ENCODE data around the gene PLEKHA5. TPM values are rescaled to one million over a fixed set of nuclear protein-coding genes. Genes with fewer than 3 reads are reported as not detected.
A peak's percentile ranks its signal among the peaks of the same experiment; 100 is the strongest.
"Not testable (repeated sequence)": the region's sequence is repeated elsewhere in the genome, so short reads cannot be mapped to it uniquely, and the experiment has no call there.

The PLEKHA5 gene
- polyA plus RNA-seq, 3 donors = 0.35 to 0.79 (median 0.41) TPM

DNA sequence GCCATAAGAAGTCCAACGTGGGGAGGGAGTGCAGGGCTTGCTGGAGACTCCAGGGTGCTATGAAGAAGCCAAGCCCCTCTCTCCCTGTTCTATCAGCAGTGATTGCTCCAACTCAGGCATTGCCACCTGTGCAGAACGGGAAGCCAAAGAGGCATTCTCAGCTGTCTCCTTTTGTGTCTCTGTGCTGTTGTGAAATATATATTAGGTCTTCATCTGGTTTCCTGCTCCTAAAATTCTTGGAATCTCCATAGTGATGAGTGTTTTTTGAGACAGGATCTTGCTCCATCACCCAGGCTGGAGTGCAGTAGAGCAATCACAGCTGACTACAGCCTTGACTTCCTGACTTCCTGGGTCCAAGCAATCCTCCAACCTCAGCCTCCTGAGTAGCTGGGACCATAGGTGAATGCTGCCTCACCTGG is 258.6 kb downstream of the PLEKHA5 start:
- H4K20me1 ChIP-seq (ENCODE audit: insufficient read depth, low read length) = no peaks in the 10 kb centered on the region
- H3K9me3 ChIP-seq (replicated peaks in 1 of 2; ENCODE audit: control insufficient read depth in 1 of 2, insufficient read depth in 1 of 2, low read length in 2 of 2) = no peaks in the 10 kb centered on the region
- H3K9ac ChIP-seq (ENCODE audit: insufficient read depth, low read length, poor library complexity, severe bottlenecking) = no peak overlapping the region
- intact Hi-C loops (cut with micrococcal nuclease) = no loop called here
- TF ChIP-seq, protein P1, sequence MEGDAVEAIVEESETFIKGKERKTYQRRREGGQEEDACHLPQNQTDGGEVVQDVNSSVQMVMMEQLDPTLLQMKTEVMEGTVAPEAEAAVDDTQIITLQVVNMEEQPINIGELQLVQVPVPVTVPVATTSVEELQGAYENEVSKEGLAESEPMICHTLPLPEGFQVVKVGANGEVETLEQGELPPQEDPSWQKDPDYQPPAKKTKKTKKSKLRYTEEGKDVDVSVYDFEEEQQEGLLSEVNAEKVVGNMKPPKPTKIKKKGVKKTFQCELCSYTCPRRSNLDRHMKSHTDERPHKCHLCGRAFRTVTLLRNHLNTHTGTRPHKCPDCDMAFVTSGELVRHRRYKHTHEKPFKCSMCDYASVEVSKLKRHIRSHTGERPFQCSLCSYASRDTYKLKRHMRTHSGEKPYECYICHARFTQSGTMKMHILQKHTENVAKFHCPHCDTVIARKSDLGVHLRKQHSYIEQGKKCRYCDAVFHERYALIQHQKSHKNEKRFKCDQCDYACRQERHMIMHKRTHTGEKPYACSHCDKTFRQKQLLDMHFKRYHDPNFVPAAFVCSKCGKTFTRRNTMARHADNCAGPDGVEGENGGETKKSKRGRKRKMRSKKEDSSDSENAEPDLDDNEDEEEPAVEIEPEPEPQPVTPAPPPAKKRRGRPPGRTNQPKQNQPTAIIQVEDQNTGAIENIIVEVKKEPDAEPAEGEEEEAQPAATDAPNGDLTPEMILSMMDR (IDR thresholded peaks at IDR 0.05) = no peak
- no peaks in the 10 kb centered on the region for H3K79me2 ChIP-seq (ENCODE audit: insufficient read depth, low read length)
- no peak overlapping the region for H3K4me3 ChIP-seq (replicated peaks in 1 of 3; ENCODE audit: low read depth in 2 of 3, low read length in 3 of 3)
- H3K9me3 Mint-ChIP-seq = peaks cover 2 to 14% (median 11%) of the 10 kb centered on the region in 7 donors
- H3K27ac Mint-ChIP-seq = no peak overlapping the region
- H3K36me3 ChIP-seq (replicated peaks in 1 of 2; ENCODE audit: control insufficient read depth in 1 of 2, insufficient read depth in 2 of 2, low read length in 2 of 2) = no peaks in the 10 kb centered on the region
- no peak for DNase-seq
- no peaks in the 10 kb centered on the region for H3K36me3 Mint-ChIP-seq
- no peak overlapping the region for H3K4me3 Mint-ChIP-seq
- H3K27me3 ChIP-seq (ENCODE audit: control insufficient read depth in 2 of 2, insufficient read depth in 2 of 2, low read length in 2 of 2) = no peaks in the 10 kb centered on the region
- H2AFZ ChIP-seq (ENCODE audit: insufficient read depth, low read depth, low read length, poor library complexity, severe bottlenecking) = no peak overlapping the region
- H3K4me1 ChIP-seq (ENCODE audit: control insufficient read depth in 1 of 2, insufficient read depth in 2 of 2, low read length in 2 of 2) = no peaks in the 10 kb centered on the region
- no CpG with 5 or more reads among the region's 2 CpGs for WGBS (ENCODE audit: insufficient coverage)
- H3K4me1 Mint-ChIP-seq = no peaks in the 10 kb centered on the region
- no peaks in the 10 kb centered on the region for H3K27me3 Mint-ChIP-seq (ENCODE audit: low read depth in 3 of 3)
- no peak overlapping the region for H3K27ac ChIP-seq (ENCODE audit: low read depth in 1 of 2, low read length in 2 of 2)
- no peak overlapping the region for H3K4me2 ChIP-seq (replicated peaks; ENCODE audit: extremely low read depth, low read length, poor library complexity, severe bottlenecking)

DNA sequence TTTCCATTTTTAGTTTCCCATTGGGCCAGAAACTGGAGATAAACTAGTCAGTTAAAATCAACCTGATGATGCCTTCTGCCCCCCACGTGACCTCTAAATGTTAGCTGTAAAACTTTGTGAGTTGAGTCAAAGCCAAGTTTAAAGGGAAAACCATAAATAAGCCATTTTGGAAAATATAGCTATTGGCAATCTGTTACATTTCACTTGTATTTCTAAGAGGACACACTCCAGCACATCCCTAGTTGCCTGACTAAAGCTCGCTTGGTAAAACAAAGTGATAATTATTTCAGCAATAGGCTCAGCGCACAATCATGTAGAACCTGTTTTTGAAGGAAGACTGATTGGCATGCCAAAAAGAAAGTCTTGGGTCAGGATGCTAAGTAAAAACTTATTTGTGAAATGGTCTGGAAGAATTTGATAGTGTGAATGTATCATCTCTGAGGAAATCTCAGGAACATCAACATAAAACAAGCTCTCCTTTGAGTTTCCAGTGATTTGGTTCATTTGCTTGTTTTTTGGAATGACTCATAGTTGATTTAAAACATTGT is 260.6 kb downstream of the PLEKHA5 start:
- Mint-ChIP-seq H3K27ac (peak overlapping the region in 1 of 7 donors; percentile 60), H3K27me3 (ENCODE audit: low read depth in 3 of 3) (no peaks in the 10 kb centered on the region), H3K4me3 (no peak overlapping the region), H3K36me3 (no peaks in the 10 kb centered on the region), H3K9me3 (peaks cover 4 to 16% (median 11%) of the 10 kb centered on the region in 7 donors), H3K4me1 (no peaks in the 10 kb centered on the region)
- Histone ChIP-seq H3K27ac (ENCODE audit: low read depth in 1 of 2, low read length in 2 of 2) (no peak overlapping the region), H3K4me1 (ENCODE audit: control insufficient read depth in 1 of 2, insufficient read depth in 2 of 2, low read length in 2 of 2) (no peaks in the 10 kb centered on the region), H3K27me3 (ENCODE audit: control insufficient read depth in 2 of 2, insufficient read depth in 2 of 2, low read length in 2 of 2) (no peaks in the 10 kb centered on the region), H3K9ac (ENCODE audit: insufficient read depth, low read length, poor library complexity, severe bottlenecking) (no peak overlapping the region), H4K20me1 (ENCODE audit: insufficient read depth, low read length) (no peaks in the 10 kb centered on the region), H3K4me3 (replicated peaks in 1 of 3; ENCODE audit: low read depth in 2 of 3, low read length in 3 of 3) (no peak overlapping the region), H3K79me2 (ENCODE audit: insufficient read depth, low read length) (no peaks in the 10 kb centered on the region), H3K36me3 (replicated peaks in 1 of 2; ENCODE audit: control insufficient read depth in 1 of 2, insufficient read depth in 2 of 2, low read length in 2 of 2) (no peaks in the 10 kb centered on the region), H3K9me3 (replicated peaks in 1 of 2; ENCODE audit: control insufficient read depth in 1 of 2, insufficient read depth in 1 of 2, low read length in 2 of 2) (no peaks in the 10 kb centered on the region), H2AFZ (ENCODE audit: insufficient read depth, low read depth, low read length, poor library complexity, severe bottlenecking) (no peak overlapping the region), H3K4me2 (replicated peaks; ENCODE audit: extremely low read depth, low read length, poor library complexity, severe bottlenecking) (no peak overlapping the region)
- TF ChIP-seq, protein P1 (IDR thresholded peaks at IDR 0.05) = no peak
- DNase-seq = no peak
- intact Hi-C loops (cut with micrococcal nuclease) = no loop called here
- WGBS (ENCODE audit: insufficient coverage) = 100% methylated on average over 2 of the region's 3 CpGs

DNA sequence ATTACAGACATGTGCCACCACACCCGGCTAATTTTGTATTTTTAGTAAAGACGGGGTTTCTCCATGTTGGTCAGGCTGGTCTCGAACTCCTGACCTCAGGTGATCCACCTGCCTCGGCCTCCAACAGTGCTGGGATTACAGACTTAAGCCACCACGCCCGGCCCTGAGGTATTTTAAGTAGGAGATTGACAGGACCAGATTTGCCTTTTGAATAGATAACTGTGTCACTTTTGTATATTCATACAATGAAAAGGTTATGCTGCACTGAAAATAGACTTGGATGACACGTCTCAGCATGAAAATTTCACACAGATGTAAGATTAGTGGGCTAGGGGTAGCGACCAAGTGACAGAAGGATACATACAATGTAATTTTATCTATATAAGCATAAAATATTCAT is 263.1 kb downstream of the PLEKHA5 start:
- H3K9me3 ChIP-seq (replicated peaks in 1 of 2; ENCODE audit: control insufficient read depth in 1 of 2, insufficient read depth in 1 of 2, low read length in 2 of 2); DNase-seq; H3K4me1 ChIP-seq (ENCODE audit: control insufficient read depth in 1 of 2, insufficient read depth in 2 of 2, low read length in 2 of 2); H3K4me3 Mint-ChIP-seq; H3K4me3 ChIP-seq (replicated peaks in 1 of 3; ENCODE audit: low read depth in 2 of 3, low read length in 3 of 3); H3K4me2 ChIP-seq (replicated peaks; ENCODE audit: extremely low read depth, low read length, poor library complexity, severe bottlenecking); H3K27me3 Mint-ChIP-seq (ENCODE audit: low read depth in 3 of 3); H3K27me3 ChIP-seq (ENCODE audit: control insufficient read depth in 2 of 2, insufficient read depth in 2 of 2, low read length in 2 of 2); H3K36me3 ChIP-seq (replicated peaks in 1 of 2; ENCODE audit: control insufficient read depth in 1 of 2, insufficient read depth in 2 of 2, low read length in 2 of 2); H3K4me1 Mint-ChIP-seq; H4K20me1 ChIP-seq (ENCODE audit: insufficient read depth, low read length); H3K9ac ChIP-seq (ENCODE audit: insufficient read depth, low read length, poor library complexity, severe bottlenecking); H3K27ac ChIP-seq (ENCODE audit: low read depth in 1 of 2, low read length in 2 of 2); H3K27ac Mint-ChIP-seq; H2AFZ ChIP-seq (ENCODE audit: insufficient read depth, low read depth, low read length, poor library complexity, severe bottlenecking); intact Hi-C loops (cut with micrococcal nuclease); H3K36me3 Mint-ChIP-seq; H3K79me2 ChIP-seq (ENCODE audit: insufficient read depth, low read length): not testable (repeated sequence)
- 97% methylated on average over 6 of the region's 8 CpGs for WGBS (ENCODE audit: insufficient coverage)
- peaks cover 3 to 15% (median 9%) of the 10 kb centered on the region in 7 donors for H3K9me3 Mint-ChIP-seq
